HepG2 (cell line): ENCODE results near the gene TENM3.

Experiments
- BCL3 ChIP-seq: sonication (generic); formaldehyde crosslinking; IDR thresholded peaks from 2 replicates; pipeline ENCODE4 v1.5.1; 2020; ENCODE audit warnings: mild to moderate bottlenecking, missing genetic modification reagents, moderate library complexity
- CEBPB ChIP-seq: IDR thresholded peaks from 2 replicates; pipeline ENCODE4 v1.6.1; 2011; ENCODE audit warnings: low read depth, low read length, improper control_type of control experiment, borderline replicate concordance
- ELF4 ChIP-seq: sonication (generic); formaldehyde crosslinking; IDR thresholded peaks from 2 replicates; pipeline ENCODE4 v1.5.0; 2020; ENCODE audit warnings: missing genetic modification reagents, mild to moderate bottlenecking, moderate library complexity, borderline replicate concordance
- ERF ChIP-seq: IDR thresholded peaks from 2 replicates; pipeline ENCODE4 v1.6.1; 2018; ENCODE audit warnings: missing biosample characterization, missing genetic modification reagents
- GABPA ChIP-seq, 2 experiments: IDR thresholded peaks; 2 replicates each; pipeline ENCODE4 v1.6.1; 2011 to 2016; ENCODE audit warnings: low read depth in 2 of 2, low read length in 1 of 2, missing biosample characterization in 1 of 2, missing genetic modification characterization in 1 of 2
- HNRNPH1 ChIP-seq: fragments of 200-400 bp; formaldehyde crosslinking; optimal IDR thresholded peaks from 2 replicates; pipeline ENCODE3; 2017; ENCODE audit warnings: mild to moderate bottlenecking, low read depth, low read length
- KAT7 ChIP-seq: IDR thresholded peaks from 2 replicates; pipeline ENCODE4 v1.6.1; 2018; ENCODE audit warnings: borderline replicate concordance, missing compliant biosample characterization
- KAT8 ChIP-seq: IDR thresholded peaks from 2 replicates; pipeline ENCODE4 v1.6.1; 2016; ENCODE audit warnings: missing genetic modification reagents, missing compliant biosample characterization
- MYC ChIP-seq: sonication (generic); formaldehyde crosslinking; IDR thresholded peaks from 2 replicates; pipeline ENCODE4 v1.9.0; 2021; ENCODE audit warnings: missing genetic modification reagents, borderline replicate concordance
- NFATC3 ChIP-seq: sonication (generic); formaldehyde crosslinking; IDR thresholded peaks from 2 replicates; pipeline ENCODE4 v1.5.1; 2020; ENCODE audit warnings: mild to moderate bottlenecking, missing genetic modification reagents
- SMAD9 ChIP-seq: sonication (generic); formaldehyde crosslinking; IDR thresholded peaks from 2 replicates; pipeline ENCODE4 v1.5.1; 2020; ENCODE audit warnings: mild to moderate bottlenecking, missing genetic modification reagents
- ZNF326 ChIP-seq: sonication (generic); formaldehyde crosslinking; IDR thresholded peaks from 2 replicates; pipeline ENCODE4 v1.4.0; 2020; ENCODE audit warnings: missing genetic modification reagents, borderline replicate concordance
- TF ChIP-seq, protein P1 (sequence below): sonication (generic); formaldehyde crosslinking; IDR thresholded peaks from 2 replicates; pipeline ENCODE4 v1.5.0; 2020; ENCODE audit warnings: mild to moderate bottlenecking, missing genetic modification reagents, moderate library complexity

DNA sequence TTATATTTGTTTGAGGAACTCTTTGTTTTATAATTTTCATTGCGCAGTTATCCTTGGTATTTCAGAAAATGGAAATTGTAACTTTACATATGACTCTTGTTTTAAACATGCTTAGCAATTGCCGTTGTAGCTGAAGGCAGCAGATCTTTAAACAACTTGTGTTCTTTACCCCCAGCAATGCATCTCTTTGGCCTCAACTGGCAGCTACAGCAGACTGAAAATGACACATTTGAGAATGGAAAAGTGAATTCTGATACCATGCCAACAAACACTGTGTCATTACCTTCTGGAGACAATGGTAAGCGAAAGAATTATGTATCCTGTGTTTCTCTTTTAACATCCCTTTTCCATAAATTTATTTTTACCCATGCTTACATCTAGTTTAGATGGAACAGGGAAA lies 410.4 kb downstream of the TENM3 start:
- TF ChIP-seq HNRNPH1 (no peak), KAT8 (CRISPR knock-in tag) (no peak), NFATC3 (CRISPR knock-in tag) (no peak), ELF4 (no peak), SMAD9 (CRISPR knock-in tag) (no peak), ERF (no peak), ZNF326 (no peak), BCL3 (CRISPR knock-in tag) (no peak), CEBPB (no peak), KAT7 (no peak), MYC (no peak), GABPA (IDR thresholded peaks at IDR 0.05; ENCODE audit: low read depth, low read length) (no peak), GABPA (CRISPR knock-in tag; IDR thresholded peaks at IDR 0.05; ENCODE audit: low read depth) (no peak)
- TF ChIP-seq, protein P1, sequence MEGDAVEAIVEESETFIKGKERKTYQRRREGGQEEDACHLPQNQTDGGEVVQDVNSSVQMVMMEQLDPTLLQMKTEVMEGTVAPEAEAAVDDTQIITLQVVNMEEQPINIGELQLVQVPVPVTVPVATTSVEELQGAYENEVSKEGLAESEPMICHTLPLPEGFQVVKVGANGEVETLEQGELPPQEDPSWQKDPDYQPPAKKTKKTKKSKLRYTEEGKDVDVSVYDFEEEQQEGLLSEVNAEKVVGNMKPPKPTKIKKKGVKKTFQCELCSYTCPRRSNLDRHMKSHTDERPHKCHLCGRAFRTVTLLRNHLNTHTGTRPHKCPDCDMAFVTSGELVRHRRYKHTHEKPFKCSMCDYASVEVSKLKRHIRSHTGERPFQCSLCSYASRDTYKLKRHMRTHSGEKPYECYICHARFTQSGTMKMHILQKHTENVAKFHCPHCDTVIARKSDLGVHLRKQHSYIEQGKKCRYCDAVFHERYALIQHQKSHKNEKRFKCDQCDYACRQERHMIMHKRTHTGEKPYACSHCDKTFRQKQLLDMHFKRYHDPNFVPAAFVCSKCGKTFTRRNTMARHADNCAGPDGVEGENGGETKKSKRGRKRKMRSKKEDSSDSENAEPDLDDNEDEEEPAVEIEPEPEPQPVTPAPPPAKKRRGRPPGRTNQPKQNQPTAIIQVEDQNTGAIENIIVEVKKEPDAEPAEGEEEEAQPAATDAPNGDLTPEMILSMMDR, result no peak
